Caco-2 (cell line): ENCODE measurements around the gene RFX7. TPM values are rescaled to one million over a fixed set of nuclear protein-coding genes. Genes with fewer than 3 reads are reported as not detected.

Source experiments
- BruUV-seq: library from RNA; stranded (reverse); fragments of 400-500 nt; replicated peaks from 2 replicates; lab custom pipeline; 2021; lab: Mats Ljungman, UMichigan
- CTCF ChIA-PET: fragments of 300-600 bp; sonication (Branson Sonifier 250); formaldehyde crosslinking; loops from one replicate; lab custom pipeline; 2022; ENCODE audit warnings: antibody characterized with exemption; lab: Charles Lee
- POLR2A ChIA-PET: fragments of 300-600 bp; sonication (Branson Sonifier 250); formaldehyde crosslinking; loops from one replicate; lab custom pipeline; 2022; ENCODE audit warnings: antibody characterized with exemption; lab: Charles Lee
- DNase-seq, 2 experiments: peaks; one replicate each; pipeline versions ENCODE4 v3.0.0 to v3.0.0-alpha.2; 2020 to 2022
- H3K27me3 ChIP-seq: replicated peaks from 2 replicates; pipeline ENCODE4 v1.6.0; 2011; ENCODE audit warnings: low read length; ENCODE audit not compliant: control insufficient read depth, insufficient read depth
- H3K36me3 ChIP-seq: 2 replicates; pipeline ENCODE4 v1.5.1; 2011; ENCODE audit warnings: low read length; ENCODE audit not compliant: control insufficient read depth, insufficient read depth
- H3K4me1 ChIP-seq: fragments of 250-450 bp; sonication (Bioruptor Pico); 2 replicates; pipeline ENCODE4 v1.5.1; 2020; ENCODE audit warnings: mild to moderate bottlenecking
- H3K4me3 ChIP-seq: 2 replicates; pipeline ENCODE4 v1.5.1; 2011; ENCODE audit warnings: low read depth, mild to moderate bottlenecking, control low read depth, low read length
- H3K9me3 ChIP-seq: fragments of 250-450 bp; sonication (Bioruptor Pico); 2 replicates; pipeline ENCODE4 v1.5.1; 2020; ENCODE audit warnings: mild to moderate bottlenecking, moderate library complexity
- H3K27ac Mint-ChIP-seq: one replicate; pipeline ENCODE4 v1.8.0; 2022; ENCODE audit warnings: mixed read lengths; ENCODE audit not compliant: unreplicated experiment
- H3K27me3 Mint-ChIP-seq: one replicate; pipeline ENCODE4 v1.8.0; 2022; ENCODE audit warnings: mixed read lengths; ENCODE audit not compliant: insufficient read depth, unreplicated experiment
- H3K36me3 Mint-ChIP-seq: one replicate; pipeline ENCODE4 v1.8.0; 2022; ENCODE audit warnings: mild to moderate bottlenecking, mixed read lengths; ENCODE audit not compliant: insufficient read depth, unreplicated experiment
- H3K4me1 Mint-ChIP-seq: one replicate; pipeline ENCODE4 v1.8.0; 2022; ENCODE audit warnings: low read depth, mixed read lengths; ENCODE audit not compliant: unreplicated experiment
- H3K4me3 Mint-ChIP-seq: one replicate; pipeline ENCODE4 v1.8.0; 2022; ENCODE audit warnings: mild to moderate bottlenecking, moderate library complexity, mixed read lengths; ENCODE audit not compliant: unreplicated experiment
- H3K9me3 Mint-ChIP-seq: one replicate; pipeline ENCODE4 v1.8.0; 2022; ENCODE audit warnings: mixed read lengths; ENCODE audit not compliant: unreplicated experiment
- intact Hi-C: fragments of 100-400 bp; cut with micrococcal nuclease; formaldehyde crosslinking; loops from one replicate; pipeline ENCODE4 v1.10.0; 2022; ENCODE audit not compliant: unreplicated experiment
- total RNA-seq: library from RNA; stranded (reverse); gene quantifications from 2 replicates; pipeline ENCODE4 v1.2.3, GENCODE V29; 2022
- TF ChIP-seq, protein P1 (sequence below), 2 experiments: fragments of 200-600 bp in 1 of 2; IDR thresholded peaks; 1 replicate in 1 of 2; 2 replicates in 1 of 2; pipeline versions ENCODE4 v1.5.1 to v1.8.0; 2011 to 2022; ENCODE audit warnings: antibody characterized with exemption in 1 of 2, control low read depth in 1 of 2, inconsistent platforms in 1 of 2, low read depth in 1 of 2, low read length in 1 of 2, mild to moderate bottlenecking in 1 of 2, moderate library complexity in 1 of 2; ENCODE audit not compliant: insufficient read depth in 1 of 2, severe bottlenecking in 1 of 2, unreplicated experiment in 1 of 2

The RFX7 gene
- total RNA-seq, 1 experiment from 2014 or later, result 8.7 TPM

DNA sequence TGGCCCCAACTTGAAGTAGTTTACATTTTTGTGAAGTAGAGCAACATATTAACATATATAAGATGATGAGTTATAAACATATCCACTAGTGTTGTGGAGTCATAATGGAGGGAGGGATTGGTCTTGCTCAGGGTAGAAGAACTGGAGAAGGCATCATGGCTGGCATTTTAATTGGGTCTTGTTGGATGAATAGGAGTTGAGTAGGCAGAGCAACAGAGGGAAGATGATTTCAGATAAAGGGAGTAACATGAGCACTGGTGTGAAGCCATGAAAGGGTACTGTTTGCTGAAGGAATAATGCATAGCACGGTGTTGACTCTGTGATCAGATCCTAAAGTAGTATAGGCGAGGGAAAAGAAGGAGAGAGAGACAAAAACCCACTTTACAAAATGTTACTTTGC is 3.6 kb upstream of the RFX7 start:
- TF ChIP-seq, protein P1, sequence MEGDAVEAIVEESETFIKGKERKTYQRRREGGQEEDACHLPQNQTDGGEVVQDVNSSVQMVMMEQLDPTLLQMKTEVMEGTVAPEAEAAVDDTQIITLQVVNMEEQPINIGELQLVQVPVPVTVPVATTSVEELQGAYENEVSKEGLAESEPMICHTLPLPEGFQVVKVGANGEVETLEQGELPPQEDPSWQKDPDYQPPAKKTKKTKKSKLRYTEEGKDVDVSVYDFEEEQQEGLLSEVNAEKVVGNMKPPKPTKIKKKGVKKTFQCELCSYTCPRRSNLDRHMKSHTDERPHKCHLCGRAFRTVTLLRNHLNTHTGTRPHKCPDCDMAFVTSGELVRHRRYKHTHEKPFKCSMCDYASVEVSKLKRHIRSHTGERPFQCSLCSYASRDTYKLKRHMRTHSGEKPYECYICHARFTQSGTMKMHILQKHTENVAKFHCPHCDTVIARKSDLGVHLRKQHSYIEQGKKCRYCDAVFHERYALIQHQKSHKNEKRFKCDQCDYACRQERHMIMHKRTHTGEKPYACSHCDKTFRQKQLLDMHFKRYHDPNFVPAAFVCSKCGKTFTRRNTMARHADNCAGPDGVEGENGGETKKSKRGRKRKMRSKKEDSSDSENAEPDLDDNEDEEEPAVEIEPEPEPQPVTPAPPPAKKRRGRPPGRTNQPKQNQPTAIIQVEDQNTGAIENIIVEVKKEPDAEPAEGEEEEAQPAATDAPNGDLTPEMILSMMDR (IDR thresholded peaks at IDR 0.05; ENCODE audit: insufficient read depth in 1 of 2, low read depth in 1 of 2, low read length in 1 of 2, severe bottlenecking in 1 of 2, unreplicated experiment in 1 of 2), result no peak
- Histone ChIP-seq H3K36me3 (no peaks in the 10 kb centered on the region), H3K9me3 (no peaks in the 10 kb centered on the region), H3K4me1 (peaks cover 34% of the 10 kb centered on the region), H3K4me3 (no peak overlapping the region), H3K27me3 (no peaks in the 10 kb centered on the region)
- Mint-ChIP-seq H3K27me3 (no peaks in the 10 kb centered on the region), H3K27ac (no peak overlapping the region), H3K9me3 (no peaks in the 10 kb centered on the region), H3K4me3 (no peak overlapping the region), H3K36me3 (no peaks in the 10 kb centered on the region), H3K4me1 (peaks cover 28% of the 10 kb centered on the region)
- CTCF ChIA-PET, result no interaction called here
- no peak for DNase-seq
- intact Hi-C loops, result loop anchor here (2.0 to 5.0 kb wide), 3 partner anchors 118 to 255 kb away; partner anchors contain the start of genes NEDD4 and TEX9
- no TSS peak for BruUV-seq
- POLR2A ChIA-PET, result no interaction called here

DNA sequence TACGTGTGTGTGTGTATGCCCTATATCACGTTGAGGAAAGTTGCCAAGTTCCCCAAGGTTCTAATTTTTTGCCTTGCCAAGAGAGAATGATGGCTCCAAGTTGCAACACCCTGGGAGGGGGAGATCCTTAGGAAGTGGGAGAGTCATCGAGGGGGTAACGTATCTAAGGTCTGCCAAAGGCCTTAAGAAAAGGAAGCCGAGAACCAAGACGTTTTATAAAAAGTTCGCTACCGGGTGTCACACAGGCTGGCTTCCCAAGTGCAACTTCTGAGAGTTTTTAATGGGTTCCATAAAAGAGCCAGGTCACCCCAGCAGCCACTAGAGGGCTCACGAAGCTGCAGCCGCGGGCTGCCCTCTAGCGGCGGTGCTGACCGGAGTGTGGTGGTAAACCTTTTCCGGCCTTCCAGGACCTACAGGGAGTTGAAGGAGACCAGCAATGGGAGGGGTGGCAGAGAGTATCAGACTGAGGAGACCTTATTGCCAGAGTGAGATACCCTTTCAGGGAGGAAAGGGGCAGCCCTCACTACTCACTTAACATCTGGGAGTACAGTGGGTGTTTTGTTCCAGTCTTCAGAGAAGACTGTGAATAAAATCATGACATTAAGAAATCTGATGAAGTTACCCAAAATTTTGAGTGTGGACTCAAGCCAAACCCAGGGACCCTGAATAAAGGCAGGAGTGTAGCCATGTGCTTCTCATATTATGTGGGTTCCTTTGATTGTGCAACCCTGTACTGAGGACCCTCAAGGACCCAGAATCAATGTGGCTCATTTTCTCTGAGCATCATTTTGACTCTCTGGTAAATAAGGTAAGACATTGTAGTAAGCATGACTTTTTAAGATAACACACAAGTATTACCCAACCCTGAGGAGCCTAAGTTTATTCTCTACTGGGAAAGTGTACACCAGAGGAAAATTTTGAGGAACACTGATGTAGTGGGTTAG is 2.5 kb upstream of the RFX7 start:
- Histone ChIP-seq H3K9me3 (no peaks in the 10 kb centered on the region), H3K36me3 (no peaks in the 10 kb centered on the region), H3K4me1 (peaks cover 31% of the 10 kb centered on the region), H3K4me3 (peak overlapping the region; percentile 15; the same call in 1 of the 2 replicates), H3K27me3 (no peaks in the 10 kb centered on the region)
- Mint-ChIP-seq H3K27me3 (no peaks in the 10 kb centered on the region), H3K4me1 (peaks cover 18% of the 10 kb centered on the region), H3K27ac (peak overlapping the region; percentile 19), H3K9me3 (no peaks in the 10 kb centered on the region), H3K4me3 (peak overlapping the region; percentile 82), H3K36me3 (no peaks in the 10 kb centered on the region)
- CTCF ChIA-PET, result no interaction called here
- POLR2A ChIA-PET, result no interaction called here
- intact Hi-C loops, result loop anchor here (1.0 to 5.0 kb wide), 4 partner anchors 119 to 254 kb away; partner anchors contain the start of genes NEDD4 and TEX9
- BruUV-seq, result no TSS peak
- DNase-seq, result peak; percentile 86 to 92
- TF ChIP-seq, protein P1 (IDR thresholded peaks at IDR 0.05; ENCODE audit: insufficient read depth in 1 of 2, low read depth in 1 of 2, low read length in 1 of 2, severe bottlenecking in 1 of 2, unreplicated experiment in 1 of 2), result peak; percentile 100

DNA sequence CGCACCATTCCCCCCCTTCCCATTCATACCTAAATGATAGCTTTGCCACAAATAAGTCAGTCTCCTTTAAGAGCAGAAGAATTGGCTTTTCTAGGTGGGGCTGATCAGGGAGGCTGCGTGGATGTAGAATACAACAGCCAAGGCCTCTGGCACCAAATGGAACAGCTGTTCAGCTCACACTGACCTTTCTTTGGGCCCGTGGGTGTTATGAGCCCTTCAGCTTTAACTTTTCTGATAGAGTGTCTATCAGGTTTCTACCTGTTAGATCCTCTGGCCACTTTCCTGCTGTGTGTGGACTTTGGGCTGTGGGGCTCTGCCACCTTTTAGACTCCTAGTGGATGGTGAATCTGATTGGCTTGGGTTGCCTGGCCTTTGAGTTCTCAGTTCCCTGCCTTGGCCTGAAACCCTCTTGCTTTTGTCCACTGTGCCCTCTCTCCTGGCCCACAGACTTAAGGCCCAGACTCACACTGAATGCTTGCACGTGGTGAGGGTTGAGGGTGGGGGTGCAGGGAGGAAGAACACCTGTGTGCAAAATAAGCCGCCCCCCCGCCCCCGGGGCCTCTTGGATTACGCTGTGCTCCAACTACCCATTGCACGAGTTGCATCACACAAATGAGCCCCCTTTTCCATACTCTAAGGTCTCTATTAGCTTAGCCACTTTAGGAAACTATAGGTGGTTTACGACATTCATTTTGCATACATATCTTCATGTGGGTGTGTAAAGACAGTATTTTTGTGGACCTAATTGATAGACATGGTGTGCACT is 1.3 kb upstream of the RFX7 start:
- DNase-seq, result peak in 1 of 2 experiments; percentile 47
- Mint-ChIP-seq H3K27ac (no peak overlapping the region), H3K4me1 (peaks cover 14% of the 10 kb centered on the region), H3K27me3 (no peaks in the 10 kb centered on the region), H3K36me3 (no peaks in the 10 kb centered on the region), H3K4me3 (peak overlapping the region; percentile 82), H3K9me3 (no peaks in the 10 kb centered on the region)
- POLR2A ChIA-PET, result no interaction called here
- no peaks in the 10 kb centered on the region for H3K36me3 ChIP-seq
- no peaks in the 10 kb centered on the region for H3K27me3 ChIP-seq
- H3K9me3 ChIP-seq, result no peaks in the 10 kb centered on the region
- TF ChIP-seq, protein P1 (IDR thresholded peaks at IDR 0.05; ENCODE audit: insufficient read depth in 1 of 2, low read depth in 1 of 2, low read length in 1 of 2, severe bottlenecking in 1 of 2, unreplicated experiment in 1 of 2), result no peak
- H3K4me3 ChIP-seq, result peak overlapping the region; percentile 83
- H3K4me1 ChIP-seq, result peaks cover 29% of the 10 kb centered on the region
- BruUV-seq, result no TSS peak
- CTCF ChIA-PET, result interaction anchor here (0.5 to 1.3 kb wide), 5 partner anchors 40 to 1138 kb away, joined by 3 read pairs; no protein-coding TSS in a partner anchor
- intact Hi-C loops, result loop anchor here (5.0 kb wide), 2 partner anchors 203 to 253 kb away; partner anchors contain the start of gene NEDD4
